ENCODE measurements around the gene TUBA1A.
"Not testable (repeated sequence)": the region's sequence is repeated elsewhere in the genome, so short reads cannot be mapped to it uniquely, and the experiment has no call there.

DNA sequence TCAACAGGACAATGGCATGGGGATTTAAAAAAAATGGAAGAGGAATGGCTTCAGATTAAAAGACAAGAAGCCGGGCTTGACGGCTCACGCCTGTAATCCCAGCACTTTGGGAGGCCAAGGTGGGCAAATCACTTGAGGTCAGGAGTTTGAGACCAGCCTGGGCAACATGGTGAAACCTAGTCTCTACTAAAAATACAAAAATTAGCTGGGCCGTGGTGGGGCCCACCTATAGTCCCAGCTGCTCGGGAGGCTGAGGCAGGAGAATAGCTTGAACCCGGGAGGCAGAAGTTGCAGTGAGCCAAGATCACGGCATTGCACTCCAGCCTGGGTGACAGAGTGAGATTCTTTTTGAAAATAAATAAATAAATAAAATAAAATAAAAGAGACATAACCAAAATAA lies 21.8 kb upstream of the TUBA1A start:
- TF ChIP-seq, protein P1, sequence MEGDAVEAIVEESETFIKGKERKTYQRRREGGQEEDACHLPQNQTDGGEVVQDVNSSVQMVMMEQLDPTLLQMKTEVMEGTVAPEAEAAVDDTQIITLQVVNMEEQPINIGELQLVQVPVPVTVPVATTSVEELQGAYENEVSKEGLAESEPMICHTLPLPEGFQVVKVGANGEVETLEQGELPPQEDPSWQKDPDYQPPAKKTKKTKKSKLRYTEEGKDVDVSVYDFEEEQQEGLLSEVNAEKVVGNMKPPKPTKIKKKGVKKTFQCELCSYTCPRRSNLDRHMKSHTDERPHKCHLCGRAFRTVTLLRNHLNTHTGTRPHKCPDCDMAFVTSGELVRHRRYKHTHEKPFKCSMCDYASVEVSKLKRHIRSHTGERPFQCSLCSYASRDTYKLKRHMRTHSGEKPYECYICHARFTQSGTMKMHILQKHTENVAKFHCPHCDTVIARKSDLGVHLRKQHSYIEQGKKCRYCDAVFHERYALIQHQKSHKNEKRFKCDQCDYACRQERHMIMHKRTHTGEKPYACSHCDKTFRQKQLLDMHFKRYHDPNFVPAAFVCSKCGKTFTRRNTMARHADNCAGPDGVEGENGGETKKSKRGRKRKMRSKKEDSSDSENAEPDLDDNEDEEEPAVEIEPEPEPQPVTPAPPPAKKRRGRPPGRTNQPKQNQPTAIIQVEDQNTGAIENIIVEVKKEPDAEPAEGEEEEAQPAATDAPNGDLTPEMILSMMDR (IDR thresholded peaks at IDR 0.05): not testable (repeated sequence)
- TF ChIP-seq POLR2AphosphoS5 (IDR thresholded peaks at IDR 0.05): not testable (repeated sequence)
